ENCODE results near the gene GPR65. TPM values are rescaled to one million over a fixed set of nuclear protein-coding genes. Genes with fewer than 3 reads are reported as not detected.

Gene GPR65
- polyA plus RNA-seq, 2 of the 4 experiments (the other 2 are of a cell fraction), result 0.03 TPM; not detected in 1

DNA sequence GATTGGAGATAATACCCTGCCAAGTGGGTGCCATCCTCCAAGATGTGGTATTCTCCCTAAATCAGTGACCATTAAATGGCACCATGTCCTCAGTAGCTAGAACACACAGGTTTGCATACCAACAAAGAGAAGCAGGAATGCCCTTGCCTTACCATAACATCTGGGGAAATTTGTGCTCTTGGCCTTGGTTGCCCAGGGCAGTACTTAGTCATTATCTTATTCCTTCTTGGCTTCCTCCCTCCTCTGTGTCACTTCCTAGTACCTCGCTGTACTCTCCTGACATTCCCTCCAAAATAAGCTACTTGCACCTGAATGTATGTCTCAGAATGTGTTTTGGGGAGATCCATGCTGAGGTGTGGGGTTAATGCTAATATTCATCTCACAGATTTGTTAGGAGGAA is 43.4 kb downstream of the GPR65 start:
- WGBS (ENCODE audit: missing lambda C conversion rate), result 77% methylated on average over 1 of the region's 1 CpG
- no peak for TF ChIP-seq NPAS2 (CRISPR knock-in tag; IDR thresholded peaks at IDR 0.05; ENCODE audit: borderline replicate concordance)
- TF ChIP-seq, protein P1, sequence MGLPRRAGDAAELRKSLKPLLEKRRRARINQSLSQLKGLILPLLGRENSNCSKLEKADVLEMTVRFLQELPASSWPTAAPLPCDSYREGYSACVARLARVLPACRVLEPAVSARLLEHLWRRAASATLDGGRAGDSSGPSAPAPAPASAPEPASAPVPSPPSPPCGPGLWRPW (IDR thresholded peaks at IDR 0.05), result no peak
- H3K4me1 ChIP-seq, result peaks cover 23% of the 10 kb centered on the region; the same call in 2 of the 3 replicates

DNA sequence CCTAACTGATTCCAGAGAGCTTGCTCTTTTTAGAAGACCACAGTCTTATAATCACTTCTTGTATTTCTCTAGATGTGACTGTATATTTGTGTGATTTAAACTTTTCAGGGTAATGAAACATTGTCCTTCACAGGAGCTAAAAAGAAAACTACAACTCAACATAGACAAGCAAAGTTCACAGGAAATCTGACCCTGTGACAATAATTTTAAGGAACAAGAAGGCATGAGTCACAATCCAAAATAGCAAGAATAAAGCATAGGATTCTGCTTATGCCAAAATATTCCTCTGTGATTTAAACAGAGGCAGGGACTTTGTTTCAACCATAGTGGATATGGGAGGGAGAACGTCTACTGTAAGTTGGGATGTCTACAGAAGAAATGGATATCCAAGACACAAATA is 44.3 kb downstream of the GPR65 start:
- ATAC-seq (no peak), FAIRE-seq (no peak), DNase-seq (ENCODE audit: low read depth in 1 of 2, low spot score in 1 of 2) (no peak)
- Histone ChIP-seq H3K4me3 (no peak overlapping the region), H3K4me2 (no peak overlapping the region), H3K9me3 (peaks cover 2% of the 10 kb centered on the region; the same call in 1 of the 3 replicates), H3K4me1 (peaks cover 14% of the 10 kb centered on the region; the same call in 2 of the 3 replicates), H3K27ac (no peak overlapping the region)
- no peak for TF ChIP-seq TFCP2L1 (CRISPR knock-in tag; IDR thresholded peaks at IDR 0.05)
- TF ChIP-seq ZNF302 (CRISPR knock-in tag; IDR thresholded peaks at IDR 0.05), result no peak
- TF ChIP-seq EHMT2 (IDR thresholded peaks at IDR 0.05; ENCODE audit: low read depth), result no peak
- no peak for TF ChIP-seq RFX5 (IDR thresholded peaks at IDR 0.05)
- TF ChIP-seq CBX2 (IDR thresholded peaks at IDR 0.05; ENCODE audit: borderline replicate concordance, low read depth), result no peak
- ChIA-PET CTCF (interaction anchor here (1.6 kb wide), 1 partner anchor 8 kb away, joined by 4 read pairs; no protein-coding TSS in a partner anchor), POLR2A (no interaction called here)
- WGBS (ENCODE audit: missing lambda C conversion rate), result 67% methylated on average over 1 of the region's 1 CpG

More for the DNA sequence above, 43.4 kb downstream of the GPR65 start:
- Histone ChIP-seq H3K9me3 (peaks cover 2% of the 10 kb centered on the region; the same call in 1 of the 3 replicates), H3K4me3 (no peak overlapping the region), H3K4me2 (no peak overlapping the region), H3K27ac (no peak overlapping the region)
- POLR2A ChIA-PET, result no interaction called here
- CTCF ChIA-PET, result interaction anchor here (1.6 kb wide), 1 partner anchor 9 kb away, joined by 4 read pairs; no protein-coding TSS in a partner anchor
- FAIRE-seq, result no peak
- ATAC-seq, result no peak
- no peak for DNase-seq (ENCODE audit: low read depth in 1 of 2, low spot score in 1 of 2)

DNA sequence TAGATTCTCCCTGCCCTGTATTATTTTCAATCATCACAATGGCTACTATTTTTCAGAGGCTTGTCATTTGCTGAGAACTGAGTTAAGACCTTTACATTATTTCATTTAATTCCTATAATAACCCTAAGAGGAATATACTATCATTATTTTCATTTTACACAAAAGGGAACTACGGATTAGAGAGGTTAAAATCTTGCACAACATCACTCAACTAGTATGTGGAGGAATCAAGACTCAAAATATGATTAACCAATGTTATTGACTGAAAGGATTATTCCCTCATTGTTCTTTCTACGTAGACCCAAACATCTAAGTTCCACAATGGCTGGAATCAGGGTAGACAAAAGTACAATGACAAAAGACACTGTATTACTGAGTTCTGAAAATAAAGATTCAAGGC is 45.0 kb downstream of the GPR65 start:
- Histone ChIP-seq H3K27ac (no peak overlapping the region), H3K4me2 (no peak overlapping the region), H3K4me3 (no peak overlapping the region), H3K9me3 (peaks cover 2% of the 10 kb centered on the region; the same call in 1 of the 3 replicates), H3K4me1 (peaks cover 7% of the 10 kb centered on the region; the same call in 2 of the 3 replicates)
- ATAC-seq (no peak), FAIRE-seq (no peak), DNase-seq (ENCODE audit: low read depth in 1 of 2, low spot score in 1 of 2) (no peak)
- POLR2A ChIA-PET, result no interaction called here
- CTCF ChIA-PET, result no interaction called here
- TF ChIP-seq PHF8 (IDR thresholded peaks at IDR 0.05; ENCODE audit: borderline replicate concordance, low read depth), result no peak
- no peak for TF ChIP-seq HMGXB4 (CRISPR knock-in tag; IDR thresholded peaks at IDR 0.05; ENCODE audit: borderline replicate concordance)
- TF ChIP-seq HDAC2 (IDR thresholded peaks at IDR 0.05), result no peak
- TF ChIP-seq MAFK (IDR thresholded peaks at IDR 0.05; ENCODE audit: partially characterized antibody), result no peak
- TF ChIP-seq RCOR1 (IDR thresholded peaks at IDR 0.05; ENCODE audit: low read depth, low read length), result no peak
- TF ChIP-seq EP300 (IDR thresholded peaks at IDR 0.05), result no peak
- TF ChIP-seq RFX5 (IDR thresholded peaks at IDR 0.05), result no peak
- no peak for TF ChIP-seq TFCP2L1 (CRISPR knock-in tag; IDR thresholded peaks at IDR 0.05)
- no peak for TF ChIP-seq ATOH8 (CRISPR knock-in tag; IDR thresholded peaks at IDR 0.05; ENCODE audit: low read depth)
- no peak for TF ChIP-seq ZNF302 (CRISPR knock-in tag; IDR thresholded peaks at IDR 0.05)
- 37% methylated on average over 2 of the region's 2 CpGs for WGBS (ENCODE audit: missing lambda C conversion rate)

GRCh38 chr14:88060576-88060975 is 55.6 kb downstream of the GPR65 start:
- 46% methylated on average over 3 of the region's 3 CpGs for WGBS (ENCODE audit: missing lambda C conversion rate)
- no peak overlapping the region for H3K27ac ChIP-seq
- ATAC-seq (no peak), FAIRE-seq (no peak), DNase-seq (ENCODE audit: low read depth in 1 of 2, low spot score in 1 of 2) (no peak)
- H3K9me3 ChIP-seq, result no peaks in the 10 kb centered on the region
- CTCF ChIA-PET, result no interaction called here
- H3K4me3 ChIP-seq, result no peak overlapping the region
- no peak for TF ChIP-seq CEBPB (IDR thresholded peaks at IDR 0.05)
- TF ChIP-seq, protein P2, sequence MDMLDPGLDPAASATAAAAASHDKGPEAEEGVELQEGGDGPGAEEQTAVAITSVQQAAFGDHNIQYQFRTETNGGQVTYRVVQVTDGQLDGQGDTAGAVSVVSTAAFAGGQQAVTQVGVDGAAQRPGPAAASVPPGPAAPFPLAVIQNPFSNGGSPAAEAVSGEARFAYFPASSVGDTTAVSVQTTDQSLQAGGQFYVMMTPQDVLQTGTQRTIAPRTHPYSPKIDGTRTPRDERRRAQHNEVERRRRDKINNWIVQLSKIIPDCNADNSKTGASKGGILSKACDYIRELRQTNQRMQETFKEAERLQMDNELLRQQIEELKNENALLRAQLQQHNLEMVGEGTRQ (IDR thresholded peaks at IDR 0.05), result no peak
- no peak for TF ChIP-seq FOSB (CRISPR knock-in tag; IDR thresholded peaks at IDR 0.05)
- no peak for TF ChIP-seq CHD4 (IDR thresholded peaks at IDR 0.05; ENCODE audit: borderline replicate concordance)
- no peak for TF ChIP-seq ESRRA (IDR thresholded peaks at IDR 0.05; ENCODE audit: borderline replicate concordance, low read length)
- no peak for TF ChIP-seq EHF (CRISPR knock-in tag; IDR thresholded peaks at IDR 0.05)
- TF ChIP-seq MAFK (IDR thresholded peaks at IDR 0.05; ENCODE audit: partially characterized antibody), result no peak
- POLR2A ChIA-PET, result no interaction called here
- H3K4me1 ChIP-seq, result no peaks in the 10 kb centered on the region
- no peak overlapping the region for H3K4me2 ChIP-seq
